HepG2 (cell line): ENCODE data around the gene FAM131C. TPM values are rescaled to one million over a fixed set of nuclear protein-coding genes. Genes with fewer than 3 reads are reported as not detected.

ENCODE experiments used
- ATAC-seq: fragments of 200-7000 bp; cut with Tn5 transposase; 3 replicates; pipeline ENCODE4 v1.9.1; 2020; ENCODE audit warnings: mild to moderate bottlenecking, moderate library complexity
- BruUV-seq: library from RNA; stranded (reverse); fragments of 400-500 nt; replicated peaks from 2 replicates; lab custom pipeline; 2021; lab: Mats Ljungman, UMichigan
- CTCF ChIA-PET: fragments of 300-600 bp; formaldehyde crosslinking; extraction: SDS; loops from one replicate; lab custom pipeline; 2021; ENCODE audit warnings: low total read pairs, inconsistent platforms, low intra/inter-chr PET ratio; lab: Yijun Ruan, JAX
- POLR2A ChIA-PET: fragments of 350-600 bp; sonication (Branson Sonifier 250); formaldehyde crosslinking; loops from one replicate; lab custom pipeline; 2020; ENCODE audit warnings: antibody characterized with exemption, inconsistent platforms; lab: Yijun Ruan, JAX
- DNase-seq: peaks from one replicate; pipeline ENCODE4 v3.0.0-alpha.2; 2015; ENCODE audit warnings: low spot score
- FAIRE-seq: peaks from 3 replicates; lab custom pipeline; 2011; peaks lifted over from hg19 to GRCh38; lab: Jason Lieb, UNC
- H2AFZ ChIP-seq: one replicate; pipeline ENCODE4 v1.6.1; 2011; ENCODE audit warnings: low read length, inconsistent platforms
- H3K27ac ChIP-seq: fragments of 300-600 bp; 3 replicates; pipeline ENCODE4 v1.8.0; 2011; ENCODE audit warnings: mixed run types, mild to moderate bottlenecking, mixed read lengths, low read length, inconsistent platforms; ENCODE audit not compliant: insufficient read depth; ENCODE audit errors: extremely low read length
- H3K27me3 ChIP-seq, 2 experiments: fragments of 200-600 bp in 1 of 2; 2 replicates in 1 of 2; 3 replicates in 1 of 2; pipeline versions ENCODE4 v1.6.0 to v1.8.0; 2011; ENCODE audit warnings: low read length in 2 of 2, mild to moderate bottlenecking in 2 of 2, moderate library complexity in 2 of 2, inconsistent platforms in 1 of 2; ENCODE audit not compliant: insufficient read depth in 2 of 2, control insufficient read depth in 1 of 2
- H3K36me3 ChIP-seq, 2 experiments: fragments of 200-600 bp in 1 of 2; replicated peaks in 1 of 2; 2 replicates in 1 of 2; 3 replicates in 1 of 2; pipeline versions ENCODE4 v1.5.1 to v1.8.0; 2011; ENCODE audit warnings: low read length in 2 of 2, inconsistent platforms in 1 of 2; ENCODE audit not compliant: insufficient read depth in 2 of 2, control insufficient read depth in 1 of 2
- H3K4me1 ChIP-seq: 2 replicates; pipeline ENCODE4 v1.5.1; 2012; ENCODE audit warnings: low read length, inconsistent platforms; ENCODE audit not compliant: insufficient read depth
- H3K4me2 ChIP-seq: 2 replicates; pipeline ENCODE4 v1.6.0; 2011; ENCODE audit warnings: low read depth, low read length, inconsistent platforms
- H3K4me3 ChIP-seq, 3 experiments: fragments of 200-600 bp in 1 of 3; sonication (generic), shearing (Covaris generic) in 1 of 3; replicated peaks in 1 of 3; 2 replicates each; pipeline ENCODE4 v1.5.1; 2011 to 2016; ENCODE audit warnings: low read length in 3 of 3, inconsistent platforms in 2 of 3, low read depth in 2 of 3, mild to moderate bottlenecking in 2 of 3, control low read depth in 1 of 3, mixed read lengths in 1 of 3; ENCODE audit not compliant: insufficient read depth in 1 of 3
- H3K79me2 ChIP-seq: one replicate; pipeline ENCODE4 v1.6.1; 2011; ENCODE audit warnings: low read length, inconsistent platforms; ENCODE audit not compliant: insufficient read depth
- H3K9ac ChIP-seq: 2 replicates; pipeline ENCODE4 v1.6.0; 2011; ENCODE audit warnings: mild to moderate bottlenecking, low read depth, low read length, inconsistent platforms; ENCODE audit not compliant: insufficient read depth
- H3K9me3 ChIP-seq: 2 replicates; pipeline ENCODE4 v1.5.1; 2012; ENCODE audit warnings: mild to moderate bottlenecking, low read length
- H4K20me1 ChIP-seq: 2 replicates; pipeline ENCODE4 v1.6.0; 2011; ENCODE audit warnings: inconsistent platforms, mild to moderate bottlenecking, low read length, moderate library complexity; ENCODE audit not compliant: insufficient read depth
- BHLHE40 ChIP-seq: IDR thresholded peaks from 2 replicates; pipeline ENCODE4 v1.6.1; 2011; ENCODE audit warnings: low read length, improper control_type of control experiment
- HMG20B ChIP-seq: conservative IDR thresholded peaks from 2 replicates; pipeline ENCODE4 v1.6.1; 2016; ENCODE audit warnings: missing genetic modification reagents, missing compliant biosample characterization
- RELA ChIP-seq: sonication (generic); formaldehyde crosslinking; IDR thresholded peaks from 2 replicates; pipeline ENCODE4 v1.4.0; 2020; ENCODE audit warnings: missing genetic modification reagents
- SP1 ChIP-seq, 2 experiments: fragments of 450-650 bp in 1 of 2; sonication (generic) in 1 of 2; formaldehyde crosslinking in 1 of 2; IDR thresholded peaks; 2 replicates each; pipeline versions ENCODE4 v1.4.0 to v1.6.1; 2016 to 2020; ENCODE audit warnings: missing genetic modification reagents in 1 of 2
- ZFP1 ChIP-seq: IDR thresholded peaks from 2 replicates; pipeline ENCODE4 v1.6.1; 2016
- ZFP90 ChIP-seq: sonication (generic); formaldehyde crosslinking; IDR thresholded peaks from 2 replicates; pipeline ENCODE4 v1.8.0; 2022; ENCODE audit warnings: missing genetic modification reagents, mild to moderate bottlenecking, inconsistent platforms, borderline replicate concordance
- ZNF253 ChIP-seq: sonication (generic); formaldehyde crosslinking; IDR thresholded peaks from 2 replicates; pipeline ENCODE4 v1.8.0; 2022; ENCODE audit warnings: mild to moderate bottlenecking, missing genetic modification reagents, borderline replicate concordance
- ZNF263 ChIP-seq: sonication (generic); formaldehyde crosslinking; IDR thresholded peaks from 2 replicates; pipeline ENCODE4 v1.4.0; 2020; ENCODE audit warnings: missing genetic modification reagents
- ZNF546 ChIP-seq: sonication (generic); formaldehyde crosslinking; conservative IDR thresholded peaks from 2 replicates; pipeline ENCODE4 v1.8.1; 2023; ENCODE audit warnings: mild to moderate bottlenecking, missing genetic modification reagents
- ZNF619 ChIP-seq: sonication (generic); formaldehyde crosslinking; IDR thresholded peaks from 2 replicates; pipeline ENCODE4 v1.4.0; 2020; ENCODE audit warnings: mild to moderate bottlenecking, missing genetic modification reagents
- ZNF75D ChIP-seq: sonication (generic); formaldehyde crosslinking; IDR thresholded peaks from 2 replicates; pipeline ENCODE4 v1.8.1; 2023; ENCODE audit warnings: missing genetic modification reagents, mild to moderate bottlenecking, borderline replicate concordance
- WGBS: methylation state at CpG from one replicate; pipeline ENCODE4 v1.1.6; 2017; ENCODE audit warnings: low lambda C conversion rate; 5-methylcytosine and 5-hydroxymethylcytosine counted together
- in situ Hi-C: cut with HindIII; loops from 2 replicates; pipeline ENCODE4 v1.10.0; 2017; ENCODE audit warnings: low pct_unique_long_range_greater_than_20kb; ENCODE audit not compliant: extremely low pct_ligation_motif_present
- intact Hi-C: fragments of 100-400 bp; cut with micrococcal nuclease; formaldehyde crosslinking; loops from one replicate; pipeline ENCODE4 v1.10.0; 2022; ENCODE audit not compliant: unreplicated experiment
- polyA plus RNA-seq, 8 experiments: library from polyadenylated mRNA; depleted of rRNA in 3 of 8; stranded (reverse) in 7 of 8; unstranded in 1 of 8; fragments of >200 nt; fragmentation: Illumina TruSeq in 4 of 8; extraction: Trizol in 4 of 8; gene quantifications; 2 replicates each; pipeline versions ENCODE4 v1.2.1 to v1.2.3, GENCODE V29; 2011 to 2016; ENCODE audit warnings: low read depth in 4 of 8, missing spikeins in 1 of 8, mixed read lengths in 1 of 8; ENCODE audit not compliant: insufficient read depth in 1 of 8
- total RNA-seq, 5 experiments: library from RNA; depleted of rRNA; stranded (reverse); fragments of >200 nt; fragmentation: Illumina TruSeq; extraction: Trizol; gene quantifications; 2 replicates each; pipeline ENCODE4 v1.2.3, GENCODE V29; 2016; ENCODE audit warnings: low read depth in 1 of 5
- TF ChIP-seq, protein P1 (sequence below): IDR thresholded peaks from 2 replicates; pipeline ENCODE4 v1.6.1; 2016; ENCODE audit warnings: control low read depth
- TF ChIP-seq, protein P2 (sequence below): sonication (generic); formaldehyde crosslinking; IDR thresholded peaks from 2 replicates; pipeline ENCODE4 v1.4.0; 2020; ENCODE audit warnings: missing genetic modification reagents
- TF ChIP-seq, protein P3 (sequence below): fragments of 450-650 bp; IDR thresholded peaks from 2 replicates; pipeline ENCODE4 v1.6.1; 2016

Gene FAM131C
- total and polyA plus RNA-seq, 2 of the 13 experiments (the other 11 are each of a cell fraction or from before 2014, with no cell fraction given) = 0.07 TPM; not detected in 1

DNA sequence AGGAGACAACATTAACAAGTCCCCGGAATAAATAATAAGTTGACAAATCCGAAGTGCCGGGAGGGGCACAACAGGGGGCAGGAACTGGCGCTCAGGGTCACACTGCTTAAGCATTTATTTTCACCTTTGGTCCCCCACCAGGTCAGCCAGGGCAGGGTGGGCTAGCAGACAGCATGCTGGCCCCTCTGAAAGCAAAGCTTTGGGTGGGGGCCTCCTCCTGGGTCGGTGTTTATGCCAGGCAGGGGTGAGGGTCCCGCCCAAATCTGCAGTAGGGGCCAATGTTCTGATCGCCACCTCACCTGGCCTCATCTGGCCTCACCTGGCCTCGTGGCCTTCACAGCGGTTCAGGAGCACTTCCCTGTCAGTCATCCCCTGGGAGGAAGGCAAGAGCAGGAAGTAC lies 8.2 kb upstream of the FAM131C start:
- POLR2A ChIA-PET = interaction anchor here (0.7 to 1.7 kb wide), 4 partner anchors 71 to 105 kb away, joined by 3 to 6 read pairs (median 4); partner anchors contain the start of gene EPHA2

DNA sequence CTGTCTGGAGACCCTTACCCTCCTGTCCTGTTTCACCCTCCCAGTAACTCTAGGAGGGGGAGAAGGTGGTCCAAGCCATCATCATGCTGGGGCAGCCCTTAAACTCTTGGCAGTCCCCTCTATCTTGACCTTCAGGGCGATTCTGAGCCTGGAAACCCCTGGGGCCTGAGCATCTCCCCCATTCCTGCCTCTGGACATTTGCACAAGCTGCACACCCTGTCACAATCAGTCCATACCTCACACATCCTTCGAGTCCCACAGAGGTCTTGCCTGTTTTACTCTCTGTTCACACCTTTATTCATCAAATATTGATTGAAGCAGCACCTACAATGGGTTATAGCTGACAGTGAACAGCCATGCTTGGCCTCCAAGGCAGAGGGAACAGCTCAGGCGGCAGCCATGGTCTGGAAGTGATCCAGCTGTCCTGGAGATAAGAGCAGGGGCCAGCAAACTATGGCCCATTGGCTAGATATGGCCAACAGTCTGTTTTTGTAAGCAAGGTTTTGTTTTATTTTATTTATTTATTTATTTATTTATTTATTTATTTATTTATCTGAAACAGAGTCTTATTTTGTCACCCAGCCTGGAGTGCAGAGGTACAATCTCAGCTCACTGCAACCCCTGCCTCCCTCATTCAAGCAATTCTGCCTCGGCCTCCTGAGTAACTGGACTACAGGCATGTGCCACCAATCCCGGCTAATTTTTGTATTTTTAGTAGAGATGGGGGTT lies 7.1 kb upstream of the FAM131C start:
- H3K27ac ChIP-seq = no peak overlapping the region
- H4K20me1 ChIP-seq = no peaks in the 10 kb centered on the region
- DNase-seq (no peak), FAIRE-seq (no peak), ATAC-seq (no peak)
- H3K9me3 ChIP-seq = no peaks in the 10 kb centered on the region
- H3K27me3 ChIP-seq = peaks cover 0 to 17% of the 10 kb centered on the region in 2 experiments; a peak in 2 of 5 replicates
- intact Hi-C loops = no loop called here
- 27% methylated on average over 4 of the region's 5 CpGs for WGBS
- H3K36me3 ChIP-seq = no peaks in the 10 kb centered on the region
- H3K9ac ChIP-seq = no peak overlapping the region
- H3K4me2 ChIP-seq = no peak overlapping the region
- no peak overlapping the region for H2AFZ ChIP-seq
- BruUV-seq = no TSS peak
- no peak overlapping the region for H3K4me3 ChIP-seq
- ChIA-PET POLR2A (no interaction called here), CTCF (interaction anchor here (5.7 kb wide), 1 partner anchor 107 kb away, joined by 98 read pairs; no protein-coding TSS in a partner anchor)
- in situ Hi-C loops = loop anchor here (5.0 kb wide), 1 partner anchor 37 kb away; no protein-coding TSS in a partner anchor
- peaks cover 64% of the 10 kb centered on the region for H3K4me1 ChIP-seq
- no peaks in the 10 kb centered on the region for H3K79me2 ChIP-seq
- TF ChIP-seq, protein P1, sequence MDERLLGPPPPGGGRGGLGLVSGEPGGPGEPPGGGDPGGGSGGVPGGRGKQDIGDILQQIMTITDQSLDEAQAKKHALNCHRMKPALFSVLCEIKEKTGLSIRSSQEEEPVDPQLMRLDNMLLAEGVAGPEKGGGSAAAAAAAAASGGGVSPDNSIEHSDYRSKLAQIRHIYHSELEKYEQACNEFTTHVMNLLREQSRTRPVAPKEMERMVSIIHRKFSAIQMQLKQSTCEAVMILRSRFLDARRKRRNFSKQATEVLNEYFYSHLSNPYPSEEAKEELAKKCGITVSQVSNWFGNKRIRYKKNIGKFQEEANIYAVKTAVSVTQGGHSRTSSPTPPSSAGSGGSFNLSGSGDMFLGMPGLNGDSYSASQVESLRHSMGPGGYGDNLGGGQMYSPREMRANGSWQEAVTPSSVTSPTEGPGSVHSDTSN = no peak
- TF ChIP-seq ZNF546 (CRISPR knock-in tag) (no peak), BHLHE40 (no peak), ZNF619 (CRISPR knock-in tag) (no peak), SP1 (IDR thresholded peaks at IDR 0.05) (no peak), SP1 (CRISPR knock-in tag; IDR thresholded peaks at IDR 0.05) (no peak)
- TF ChIP-seq, protein P2, sequence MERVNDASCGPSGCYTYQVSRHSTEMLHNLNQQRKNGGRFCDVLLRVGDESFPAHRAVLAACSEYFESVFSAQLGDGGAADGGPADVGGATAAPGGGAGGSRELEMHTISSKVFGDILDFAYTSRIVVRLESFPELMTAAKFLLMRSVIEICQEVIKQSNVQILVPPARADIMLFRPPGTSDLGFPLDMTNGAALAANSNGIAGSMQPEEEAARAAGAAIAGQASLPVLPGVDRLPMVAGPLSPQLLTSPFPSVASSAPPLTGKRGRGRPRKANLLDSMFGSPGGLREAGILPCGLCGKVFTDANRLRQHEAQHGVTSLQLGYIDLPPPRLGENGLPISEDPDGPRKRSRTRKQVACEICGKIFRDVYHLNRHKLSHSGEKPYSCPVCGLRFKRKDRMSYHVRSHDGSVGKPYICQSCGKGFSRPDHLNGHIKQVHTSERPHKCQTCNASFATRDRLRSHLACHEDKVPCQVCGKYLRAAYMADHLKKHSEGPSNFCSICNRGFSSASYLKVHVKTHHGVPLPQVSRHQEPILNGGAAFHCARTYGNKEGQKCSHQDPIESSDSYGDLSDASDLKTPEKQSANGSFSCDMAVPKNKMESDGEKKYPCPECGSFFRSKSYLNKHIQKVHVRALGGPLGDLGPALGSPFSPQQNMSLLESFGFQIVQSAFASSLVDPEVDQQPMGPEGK = no peak
- TF ChIP-seq, protein P3, sequence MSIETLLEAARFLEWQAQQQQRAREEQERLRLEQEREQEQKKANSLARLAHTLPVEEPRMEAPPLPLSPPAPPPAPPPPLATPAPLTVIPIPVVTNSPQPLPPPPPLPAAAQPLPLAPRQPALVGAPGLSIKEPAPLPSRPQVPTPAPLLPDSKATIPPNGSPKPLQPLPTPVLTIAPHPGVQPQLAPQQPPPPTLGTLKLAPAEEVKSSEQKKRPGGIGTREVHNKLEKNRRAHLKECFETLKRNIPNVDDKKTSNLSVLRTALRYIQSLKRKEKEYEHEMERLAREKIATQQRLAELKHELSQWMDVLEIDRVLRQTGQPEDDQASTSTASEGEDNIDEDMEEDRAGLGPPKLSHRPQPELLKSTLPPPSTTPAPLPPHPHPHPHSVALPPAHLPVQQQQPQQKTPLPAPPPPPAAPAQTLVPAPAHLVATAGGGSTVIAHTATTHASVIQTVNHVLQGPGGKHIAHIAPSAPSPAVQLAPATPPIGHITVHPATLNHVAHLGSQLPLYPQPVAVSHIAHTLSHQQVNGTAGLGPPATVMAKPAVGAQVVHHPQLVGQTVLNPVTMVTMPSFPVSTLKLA = no peak

More for the DNA sequence above, 8.2 kb upstream of the FAM131C start:
- Histone ChIP-seq H3K9me3 (no peaks in the 10 kb centered on the region), H3K27ac (no peak overlapping the region), H3K27me3 (peaks cover 0 to 12% of the 10 kb centered on the region in 2 experiments; a peak in 1 of 5 replicates), H3K79me2 (no peaks in the 10 kb centered on the region), H3K36me3 (no peaks in the 10 kb centered on the region), H3K9ac (no peak overlapping the region), H2AFZ (no peak overlapping the region), H3K4me2 (no peak overlapping the region)
- in situ Hi-C loops = loop anchor here (5.0 kb wide), 1 partner anchor 36 kb away; no protein-coding TSS in a partner anchor
- no TSS peak for BruUV-seq
- CTCF ChIA-PET = interaction anchor here (1.5 to 5.7 kb wide), 2 partner anchors 106 to 163 kb away, joined by 7 to 98 read pairs; no protein-coding TSS in a partner anchor
- ATAC-seq = no peak
- TF ChIP-seq HMG20B (CRISPR knock-in tag) (no peak), ZFP1 (CRISPR knock-in tag) (no peak), RELA (CRISPR knock-in tag) (no peak), ZNF75D (CRISPR knock-in tag) (no peak), ZFP90 (CRISPR knock-in tag) (no peak), ZNF263 (peak; percentile 64; the same call in 1 of the 2 replicates), ZNF253 (no peak)
- TF ChIP-seq, all 625 proteins: peak for 1
- FAIRE-seq (no peak), DNase-seq (no peak)
- intact Hi-C loops = loop anchor here (2.0 kb wide), 1 partner anchor 31 kb away; no protein-coding TSS in a partner anchor
- Histone ChIP-seq H4K20me1 (no peaks in the 10 kb centered on the region), H3K4me1 (peaks cover 66% of the 10 kb centered on the region), H3K4me3 (no peak overlapping the region)
- 85% methylated on average over 6 of the region's 9 CpGs for WGBS
